HG03066 (cell line): Measurements from ENCODE around the gene CLNK.

ENCODE experiments used
- ATAC-seq: cut with Tn5 transposase; IDR thresholded peaks from one replicate; pipeline ENCODE4 v1.9.1; 2021; ENCODE audit warnings: low read depth; ENCODE audit not compliant: unreplicated experiment

CLNK gene

DNA sequence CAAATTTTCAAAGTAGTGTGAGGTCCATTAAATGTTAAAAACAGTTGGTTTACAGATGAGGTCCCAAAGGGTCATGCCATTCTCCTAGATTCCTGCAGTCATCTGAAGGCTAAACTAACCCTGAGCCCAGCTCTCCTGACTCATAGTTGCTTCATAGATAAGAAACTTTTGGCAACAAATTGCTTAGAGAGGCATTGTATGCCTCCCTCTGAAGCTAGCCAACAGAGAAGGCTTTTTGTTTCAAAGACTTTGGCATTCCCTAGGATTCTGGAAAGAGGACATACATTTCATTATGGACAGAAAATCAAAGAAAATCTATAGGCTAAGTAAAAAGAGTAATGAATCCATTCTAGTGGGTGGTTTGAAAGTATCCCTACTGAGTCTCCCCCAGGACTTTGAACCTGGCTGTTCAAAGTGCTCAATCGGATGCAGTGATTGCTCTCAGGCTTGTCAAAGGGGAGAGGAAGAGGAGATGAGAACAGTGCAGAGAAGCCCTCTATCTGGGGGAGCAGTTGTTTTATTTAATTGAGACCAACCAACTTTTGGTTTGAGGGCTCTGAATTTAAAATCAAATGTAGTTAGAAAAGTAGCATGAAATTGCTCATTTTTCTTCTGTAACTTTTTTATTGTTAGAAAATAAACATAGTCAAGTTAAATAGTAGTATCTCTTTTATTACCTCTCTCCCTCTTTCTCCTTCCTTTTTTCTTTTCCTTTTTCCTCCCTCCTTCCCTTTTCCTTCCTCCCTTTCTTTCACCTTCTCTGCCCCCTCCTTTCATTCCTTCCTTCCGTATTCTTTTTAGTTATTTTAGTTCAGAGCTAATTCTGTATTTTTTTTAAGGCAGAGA lies 155.1 kb downstream of the CLNK start:
- no peak for ATAC-seq

DNA sequence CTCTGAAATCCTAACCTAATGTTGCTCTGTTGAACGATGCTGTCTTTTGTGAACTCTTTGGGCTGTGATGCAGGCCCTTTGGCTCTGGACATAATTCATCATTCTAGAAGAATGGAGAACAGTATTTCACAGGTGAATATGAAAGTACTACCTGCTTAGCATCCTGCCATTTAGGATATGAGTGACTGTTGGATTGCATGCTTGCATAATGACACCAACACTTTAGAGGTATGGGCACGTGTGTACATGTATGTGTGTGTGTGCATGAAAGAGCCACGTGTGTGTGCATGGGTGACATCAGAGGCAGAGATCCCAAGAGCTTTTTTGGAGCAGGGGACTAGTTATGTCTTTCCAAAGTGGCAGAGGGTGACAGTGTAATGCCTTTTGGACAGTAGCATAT lies 157.1 kb downstream of the CLNK start:
- ATAC-seq, result no peak

DNA sequence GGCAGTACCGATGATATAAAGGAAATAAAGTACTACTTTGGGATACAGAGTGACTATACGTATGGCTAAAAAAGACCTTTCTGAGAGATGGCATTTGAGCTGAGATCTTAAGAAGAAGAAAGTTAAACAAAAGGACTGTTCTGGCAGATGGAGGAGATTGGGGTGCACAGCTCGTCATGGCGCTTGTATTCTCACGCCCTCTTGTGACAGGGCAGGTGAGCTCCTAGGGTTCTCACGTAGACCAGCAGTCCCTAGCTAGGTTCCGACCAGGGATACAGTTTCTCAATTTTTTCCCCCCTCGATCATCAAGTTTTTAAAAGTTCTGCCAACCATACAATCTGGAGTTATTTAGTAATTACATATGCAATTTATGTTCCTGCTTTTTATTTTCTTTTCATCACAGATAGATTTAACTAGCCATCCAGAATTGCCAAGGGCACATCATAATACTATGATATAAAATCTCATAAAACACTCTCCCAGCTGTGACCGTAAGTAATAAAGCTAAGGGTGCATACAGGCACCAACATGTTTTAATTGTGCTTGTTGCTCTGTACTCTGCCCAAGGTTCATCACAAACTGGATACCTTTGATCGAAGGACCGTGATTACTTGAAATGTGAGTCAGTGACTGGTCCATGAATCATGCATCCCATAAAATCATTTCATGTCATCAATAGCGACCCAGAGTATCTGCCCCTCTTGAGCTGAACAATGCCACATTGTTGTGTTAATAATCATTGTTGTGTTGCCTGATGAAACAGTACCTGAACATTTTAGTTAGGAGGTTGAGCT lies 157.9 kb downstream of the CLNK start:
- no peak for ATAC-seq

- ATAC-seq, result no peak
Observed at GRCh38 chr4:10524196-10524833, 160.3 kb downstream of the CLNK start.

DNA sequence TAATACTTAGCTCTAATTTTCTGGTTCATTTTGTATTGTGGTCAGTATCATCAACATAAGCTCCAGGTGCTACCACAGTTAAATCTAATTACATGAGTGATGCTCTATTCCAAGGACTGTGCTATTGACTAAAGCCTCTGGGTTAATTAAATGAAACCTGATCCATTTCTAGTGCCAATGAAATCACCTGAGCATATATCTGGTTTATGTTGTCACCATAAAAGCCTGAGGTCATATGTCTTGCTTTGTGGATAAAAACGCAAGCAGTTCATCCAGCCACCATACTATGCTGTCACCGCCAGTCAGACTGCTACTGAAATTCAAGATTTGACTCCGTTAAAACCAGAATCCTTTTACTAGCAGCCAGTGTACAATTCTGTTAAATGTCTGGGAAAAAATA lies 163.1 kb downstream of the CLNK start:
- no peak for ATAC-seq

GRCh38 chr4:10509733-10510132 lies 174.8 kb downstream of the CLNK start:
- ATAC-seq, result no peak

DNA sequence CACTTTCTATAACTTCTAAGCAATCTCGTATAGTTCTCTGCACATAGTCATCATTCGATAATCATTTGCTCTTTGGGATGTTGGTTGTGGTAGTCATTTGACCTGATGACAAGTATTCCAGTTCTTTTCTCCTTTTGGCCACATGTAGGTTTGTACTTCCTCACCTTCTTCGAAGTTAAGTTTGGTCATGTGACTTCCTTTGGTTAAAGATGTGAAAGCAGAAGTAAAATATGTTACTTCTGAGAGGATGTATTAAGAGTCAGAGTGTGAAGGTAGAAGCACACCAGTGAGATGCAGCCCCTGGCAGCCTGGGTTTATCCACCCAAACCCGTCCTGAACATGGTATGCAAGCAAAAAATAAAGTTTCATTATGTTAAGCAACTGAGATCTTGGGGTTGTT lies 178.5 kb downstream of the CLNK start:
- ATAC-seq, result no peak

GRCh38 chr4:10504570-10505179 lies 179.9 kb downstream of the CLNK start:
- no peak for ATAC-seq

- ATAC-seq, result no peak
Observed at GRCh38 chr4:10502717-10503116, 181.9 kb downstream of the CLNK start.

DNA sequence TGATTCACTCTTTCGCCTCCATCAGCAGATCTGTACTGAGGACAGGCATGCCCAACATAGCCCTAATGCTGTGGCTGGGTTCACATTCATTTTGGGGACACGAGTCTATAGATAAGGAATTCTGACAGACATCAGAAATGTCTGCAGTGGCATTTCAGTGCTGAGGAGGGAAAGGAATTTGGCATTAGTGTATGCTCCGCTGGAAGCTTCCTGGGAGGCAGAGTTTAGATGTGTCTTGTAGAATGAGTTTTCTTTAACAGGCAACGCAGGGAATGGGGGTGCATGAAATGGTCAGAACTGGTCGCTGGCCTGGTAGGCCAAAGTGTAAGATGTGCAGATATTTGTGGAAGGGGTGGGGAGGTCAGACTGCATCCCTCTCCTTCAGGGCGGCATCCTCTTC lies 183.8 kb downstream of the CLNK start:
- ATAC-seq, result no peak

- ATAC-seq, result no peak
Observed at GRCh38 chr4:10496200-10496599, 188.4 kb downstream of the CLNK start.

DNA sequence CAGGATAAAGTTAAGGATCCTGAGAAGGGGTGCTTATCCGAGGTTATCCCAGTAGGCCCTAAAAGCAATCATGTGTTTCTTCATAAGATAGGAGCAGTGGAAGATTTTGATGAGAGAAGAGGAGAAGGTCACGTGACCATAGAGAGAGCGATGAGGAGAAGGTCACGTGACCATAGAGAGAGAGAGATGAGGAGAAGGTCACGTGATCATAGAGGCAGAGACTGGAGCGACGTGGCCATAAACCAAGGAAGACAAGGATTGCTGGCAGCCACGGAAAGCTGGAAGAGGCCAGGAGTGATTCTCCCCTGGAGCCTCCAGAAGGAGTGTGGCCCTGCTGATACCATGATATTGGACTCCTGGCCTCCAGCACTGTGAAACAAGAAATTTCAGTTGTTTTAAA lies 188.9 kb downstream of the CLNK start:
- ATAC-seq, result no peak

- no peak for ATAC-seq
Observed at GRCh38 chr4:10492464-10492863, 192.1 kb downstream of the CLNK start.

DNA sequence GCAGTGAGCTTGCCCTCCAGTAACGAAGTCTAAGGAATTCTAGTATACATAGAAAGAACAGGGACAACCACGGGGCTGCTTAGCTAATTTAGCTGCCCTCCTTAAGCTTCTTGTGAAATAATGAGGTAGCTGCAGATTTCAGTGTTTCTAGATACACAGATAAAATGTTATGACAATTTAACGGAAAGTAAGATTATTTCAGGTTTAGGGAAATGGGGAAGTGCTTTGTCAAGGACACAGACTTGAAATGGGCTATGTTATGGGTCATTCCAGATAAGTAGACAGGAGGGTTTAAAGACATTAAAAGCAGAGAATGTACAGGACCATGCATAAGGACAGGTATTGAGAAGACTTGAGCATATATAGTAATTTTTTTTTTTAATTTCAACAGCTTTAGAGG lies 193.2 kb downstream of the CLNK start:
- ATAC-seq, result no peak

DNA sequence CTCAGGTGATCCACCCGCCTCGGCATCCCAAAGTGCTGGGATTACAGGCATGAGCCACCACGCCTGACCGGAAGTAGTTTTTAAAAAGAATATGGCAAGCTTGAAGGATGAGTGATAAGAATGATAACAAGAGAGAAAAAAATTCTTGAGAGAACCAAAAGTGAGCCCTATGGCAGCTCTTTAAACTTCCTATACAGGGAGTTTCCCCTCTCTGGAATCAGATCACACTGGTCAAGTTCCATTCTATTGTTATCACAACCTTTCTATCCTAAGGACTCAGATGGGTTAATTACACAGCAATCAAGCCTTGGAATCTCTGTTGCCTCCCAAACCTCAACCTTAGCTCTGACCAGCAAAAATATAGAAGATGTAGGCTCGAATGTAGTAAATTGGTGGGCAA lies 193.6 kb downstream of the CLNK start:
- ATAC-seq, result no peak

DNA sequence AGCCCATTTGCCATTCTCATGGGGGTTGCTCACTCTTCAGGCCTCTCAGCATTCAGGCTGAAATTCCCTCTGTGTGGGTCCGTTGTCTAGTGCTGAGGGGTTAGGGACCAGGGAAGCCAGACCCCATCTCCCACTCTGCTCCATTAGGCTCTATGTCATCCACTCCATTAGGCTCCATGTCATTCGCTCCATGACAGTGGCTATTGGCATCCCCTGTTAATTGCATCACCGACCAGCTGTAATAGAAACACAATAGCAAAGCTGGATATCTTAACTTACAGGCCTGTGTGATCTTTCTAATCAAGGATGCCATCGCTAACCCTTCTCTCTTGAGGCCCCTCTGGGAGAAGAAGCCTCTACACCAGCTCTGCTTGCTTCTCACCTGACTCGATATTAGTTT lies 201.7 kb downstream of the CLNK start:
- ATAC-seq, result no peak

DNA sequence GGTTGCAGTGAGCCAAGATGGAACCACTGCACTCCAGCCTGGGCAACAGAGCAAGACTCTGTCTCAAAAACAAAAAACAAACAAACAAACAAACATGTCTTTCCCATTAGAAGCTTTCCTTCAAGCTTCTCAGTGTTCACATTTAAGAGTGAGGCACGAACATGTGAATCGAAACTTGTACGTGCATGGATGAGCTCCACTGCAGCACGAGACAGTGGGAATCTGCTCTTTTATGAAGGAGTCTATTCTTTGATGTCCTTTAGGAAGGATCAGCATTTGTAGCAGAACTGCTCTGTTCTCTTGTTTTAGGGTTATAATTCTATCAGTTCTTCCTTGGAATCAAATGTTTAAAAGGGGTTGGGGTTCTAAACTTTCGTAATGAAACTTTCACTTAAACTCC lies 204.0 kb downstream of the CLNK start:
- no peak for ATAC-seq

DNA sequence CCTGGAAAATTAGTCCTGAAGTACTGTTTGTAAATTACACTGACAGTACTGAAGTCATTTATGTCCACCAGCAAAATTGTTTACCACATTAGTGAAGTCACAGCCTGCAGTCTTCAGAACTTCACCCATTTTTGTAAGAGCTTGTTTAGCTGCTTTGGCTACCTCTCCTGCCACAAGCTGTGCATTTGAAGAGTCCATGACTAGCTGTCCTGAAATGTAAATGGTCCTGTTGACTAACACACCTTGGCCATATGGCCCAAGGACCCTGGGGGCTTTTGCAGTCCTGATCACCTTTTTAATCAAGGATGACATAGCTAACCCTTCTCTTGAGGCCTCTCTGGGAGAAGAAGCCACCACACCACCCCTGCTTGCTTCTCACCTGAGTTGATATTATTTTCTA lies 205.9 kb downstream of the CLNK start:
- ATAC-seq, result no peak

DNA sequence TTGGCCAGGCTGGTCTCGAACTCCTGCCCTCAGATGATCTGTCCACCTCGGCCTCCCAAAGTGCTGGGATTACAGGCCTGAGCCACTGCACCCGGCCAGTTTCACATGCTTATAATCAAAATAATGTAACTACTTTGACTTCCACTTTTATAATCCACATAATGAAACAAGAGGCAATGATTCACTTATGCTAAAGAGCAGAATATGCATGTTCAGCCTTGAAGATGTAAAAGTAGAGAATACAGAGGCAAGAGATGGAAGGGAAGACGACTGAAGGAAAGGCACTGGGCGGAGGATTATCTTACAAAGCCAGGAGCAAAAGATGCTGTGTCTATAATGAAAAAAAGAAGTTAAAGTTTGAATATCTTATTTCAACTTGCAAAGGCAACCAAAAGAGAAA lies 214.1 kb downstream of the CLNK start:
- ATAC-seq, result no peak

GRCh38 chr4:10466161-10466560 lies 218.4 kb downstream of the CLNK start:
- no peak for ATAC-seq

DNA sequence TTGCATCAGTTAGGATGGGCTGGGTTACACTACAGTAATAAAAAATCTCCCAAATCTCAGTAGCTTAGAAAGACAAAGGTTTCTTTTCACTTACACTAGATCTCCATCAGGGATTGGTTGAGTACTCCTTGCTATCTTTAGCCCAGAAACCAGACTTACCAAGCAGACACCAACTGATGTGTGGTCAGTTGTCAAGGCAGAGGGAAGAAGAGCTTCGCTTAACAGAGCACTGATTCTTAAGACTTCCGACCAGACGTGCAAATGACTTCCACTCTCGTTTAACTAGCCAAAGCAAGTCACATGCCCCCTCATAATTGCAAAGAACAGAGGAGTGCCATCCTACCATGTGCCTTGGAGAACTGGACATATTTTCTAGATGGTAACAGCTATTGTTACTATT lies 221.7 kb downstream of the CLNK start:
- no peak for ATAC-seq
